HG03457 (cell line): ENCODE results near the gene ADTRP.
"Not testable (repeated sequence)": the region's sequence is repeated elsewhere in the genome, so short reads cannot be mapped to it uniquely, and the experiment has no call there.

ENCODE experiments used
- ATAC-seq: cut with Tn5 transposase; IDR thresholded peaks from one replicate; pipeline ENCODE4 v1.9.1; 2021; ENCODE audit warnings: moderate number of reproducible peaks; ENCODE audit not compliant: unreplicated experiment

Gene ADTRP

DNA sequence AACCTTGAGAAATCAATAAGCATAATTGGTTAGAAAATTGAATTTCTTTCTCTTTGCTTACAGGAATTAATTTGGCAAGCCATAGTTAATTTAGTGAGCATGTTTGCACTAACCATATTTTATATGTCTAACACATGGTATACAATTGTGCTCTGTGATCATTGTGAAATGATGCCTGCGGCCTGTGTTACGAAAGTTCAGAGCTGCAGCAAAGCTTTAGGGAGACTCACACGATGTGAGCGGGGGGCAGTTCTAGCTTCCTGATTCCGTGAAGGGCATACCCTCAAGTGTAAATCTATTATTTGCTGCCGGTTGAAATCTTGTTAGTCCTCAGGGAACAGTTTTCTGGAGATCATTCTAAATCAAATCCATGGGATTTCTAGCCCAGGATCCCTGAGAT lies 25.5 kb upstream of the ADTRP start:
- ATAC-seq = no peak

DNA sequence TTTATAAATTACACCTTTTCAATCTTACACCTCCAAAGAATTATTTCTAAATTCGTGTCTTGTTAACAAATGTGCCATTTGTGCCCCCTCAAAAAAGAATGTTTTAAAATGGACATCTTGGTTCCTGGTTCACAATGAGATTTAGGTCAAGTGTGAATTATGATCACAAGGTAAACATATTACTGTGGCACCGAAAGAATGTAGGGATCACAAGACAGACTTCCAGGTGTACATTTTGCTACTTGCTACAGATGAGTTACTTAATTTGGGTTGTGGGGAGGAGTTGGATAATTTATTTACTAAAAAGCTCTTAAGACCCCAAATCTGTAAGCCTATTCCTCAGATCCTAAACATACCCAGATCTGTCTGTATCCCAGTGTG lies 25.0 kb upstream of the ADTRP start:
- no peak for ATAC-seq

DNA sequence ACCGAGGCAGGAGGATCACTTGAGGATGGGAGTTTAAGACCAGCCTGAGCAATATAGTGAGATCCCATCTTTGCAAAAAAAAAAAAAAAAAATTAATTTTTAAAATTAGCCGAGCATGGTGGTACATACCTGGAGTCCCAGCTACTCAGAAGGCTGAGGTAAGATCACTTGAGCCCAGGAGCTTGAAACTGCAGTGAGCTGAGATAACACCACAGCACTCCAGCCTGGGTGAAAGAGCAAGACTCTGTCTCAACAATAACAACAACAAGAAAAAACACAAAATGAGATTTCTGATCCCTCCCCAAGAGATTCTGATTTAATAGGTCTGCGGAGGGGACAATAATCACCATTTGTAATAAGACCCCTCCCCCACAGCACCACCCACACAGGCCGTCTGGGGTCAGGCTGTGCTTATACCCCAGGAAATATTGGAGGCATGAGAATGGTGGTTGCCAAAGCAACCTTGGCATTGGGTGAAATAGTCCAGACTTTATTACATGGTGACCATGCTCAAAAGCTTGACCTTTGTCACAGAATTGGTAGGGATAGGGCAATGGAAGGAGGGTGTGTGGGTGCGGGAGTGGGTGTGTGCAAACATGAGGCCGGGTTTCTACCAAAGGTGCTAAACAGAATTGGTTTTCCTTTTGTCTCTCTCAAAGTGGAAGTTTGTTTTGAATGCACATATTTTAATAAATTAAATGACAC lies 24.4 kb upstream of the ADTRP start:
- no peak for ATAC-seq

DNA sequence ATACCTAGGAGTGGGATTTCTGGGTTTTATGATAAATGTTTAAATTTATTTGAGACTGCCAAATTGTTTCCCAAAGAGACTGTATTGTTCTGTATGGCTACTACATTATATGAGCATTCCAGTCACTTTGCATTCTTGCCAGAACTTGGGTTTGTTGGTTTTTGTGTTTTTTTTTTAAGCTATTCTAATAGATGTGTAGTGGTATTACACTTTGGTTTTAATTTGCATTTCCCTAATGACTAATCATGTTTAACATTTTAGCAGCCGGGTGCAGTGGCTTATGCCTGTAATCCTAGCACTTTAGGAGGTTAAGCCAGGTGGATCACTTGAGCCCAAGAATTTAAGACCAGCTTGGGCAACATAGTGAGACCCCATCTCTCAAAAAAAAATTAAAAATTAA lies 21.9 kb upstream of the ADTRP start:
- not testable (repeated sequence) for ATAC-seq

DNA sequence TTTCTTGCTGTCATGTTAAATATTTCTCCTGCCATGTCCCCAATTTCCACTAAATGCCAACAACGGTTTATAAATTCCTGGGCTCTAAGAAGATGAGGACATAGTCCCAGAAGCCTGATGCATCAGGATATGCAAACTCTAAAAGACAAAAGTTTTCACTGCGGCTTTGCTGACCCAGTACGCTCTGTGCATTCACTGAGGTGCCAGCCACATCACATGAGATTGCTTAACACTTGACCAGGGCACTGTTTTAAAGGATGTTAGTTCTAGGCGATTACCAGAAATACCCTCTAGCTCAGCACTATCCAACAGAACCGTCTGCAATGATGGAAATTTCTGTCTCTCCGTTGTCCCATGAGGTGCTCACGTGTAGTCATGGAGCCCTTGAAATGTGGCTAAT lies 19.9 kb upstream of the ADTRP start:
- no peak for ATAC-seq

DNA sequence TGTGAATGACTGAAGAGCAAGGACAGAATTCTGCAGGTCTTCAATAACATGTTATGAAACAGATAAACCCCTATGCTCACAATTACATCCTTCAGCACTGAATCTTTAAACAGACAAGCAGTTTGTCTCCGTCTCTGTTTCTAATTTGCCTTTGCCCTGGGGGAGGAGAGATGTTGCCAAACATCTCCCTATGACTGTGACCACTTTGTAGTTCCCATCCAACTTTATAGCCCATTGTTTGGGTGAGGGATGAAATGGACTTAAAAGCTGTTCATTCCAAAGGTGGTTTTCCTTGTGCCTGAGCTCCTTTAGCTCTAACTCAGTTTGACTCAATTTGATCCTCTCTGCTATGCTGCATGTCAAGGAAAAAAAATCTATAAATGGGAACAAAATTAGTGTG lies 19.5 kb upstream of the ADTRP start:
- no peak for ATAC-seq

DNA sequence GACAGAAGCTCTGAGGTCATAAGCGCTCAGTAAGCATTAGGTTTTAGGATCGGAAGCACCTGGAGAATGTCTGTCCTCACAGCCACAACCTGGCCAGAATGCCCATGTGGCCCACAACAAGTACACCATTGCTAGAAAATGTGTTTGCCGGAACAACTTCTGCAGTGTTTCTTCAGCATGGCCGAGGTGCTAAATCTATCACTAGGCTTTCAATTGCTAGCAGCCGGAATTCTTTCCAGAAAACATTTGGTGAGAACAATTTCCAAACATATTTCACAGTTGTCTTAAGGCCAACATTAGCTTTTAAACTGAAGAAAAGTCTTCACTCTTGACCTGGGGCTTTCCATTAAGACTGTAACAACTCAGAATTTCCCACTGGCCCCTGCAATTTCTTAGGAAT lies 18.2 kb upstream of the ADTRP start:
- no peak for ATAC-seq

DNA sequence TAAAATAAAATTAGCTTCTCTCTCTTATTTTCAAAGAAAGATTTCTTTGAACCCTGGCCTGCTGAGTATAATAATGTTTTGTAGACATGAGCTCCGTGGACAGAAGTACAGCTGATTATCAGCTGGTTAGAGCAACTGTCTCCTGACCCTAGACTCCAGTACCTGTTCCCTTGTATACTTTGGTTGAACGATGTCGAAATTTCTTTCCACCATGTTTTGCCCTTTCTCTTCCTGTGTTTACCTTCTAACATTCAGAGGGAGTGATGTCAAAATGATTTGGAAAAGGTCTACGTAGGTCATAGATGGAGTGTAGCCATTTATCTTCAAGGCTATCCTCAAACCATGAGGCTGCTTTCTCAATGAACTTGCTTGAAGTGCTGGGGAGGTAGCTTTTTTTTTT lies 16.8 kb upstream of the ADTRP start:
- ATAC-seq = no peak

DNA sequence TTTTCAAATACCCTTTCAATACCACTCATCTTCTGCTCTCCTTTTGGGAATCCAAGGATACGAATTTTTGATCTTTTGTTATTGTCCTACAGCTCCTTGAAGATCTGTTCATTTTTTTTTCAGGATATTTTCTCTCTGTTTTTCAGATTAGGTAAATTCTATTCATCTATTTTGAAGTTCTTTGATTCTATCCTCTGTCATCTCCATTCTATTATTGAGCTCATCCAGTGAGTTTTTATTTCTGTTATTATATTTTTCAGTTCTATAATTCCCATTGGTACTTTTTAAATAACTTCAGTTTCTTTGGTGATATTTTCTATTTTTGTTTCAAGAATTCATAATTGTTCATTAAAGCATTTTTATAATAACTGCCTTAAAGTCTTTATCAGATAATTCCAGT lies 14.7 kb upstream of the ADTRP start:
- no peak for ATAC-seq

DNA sequence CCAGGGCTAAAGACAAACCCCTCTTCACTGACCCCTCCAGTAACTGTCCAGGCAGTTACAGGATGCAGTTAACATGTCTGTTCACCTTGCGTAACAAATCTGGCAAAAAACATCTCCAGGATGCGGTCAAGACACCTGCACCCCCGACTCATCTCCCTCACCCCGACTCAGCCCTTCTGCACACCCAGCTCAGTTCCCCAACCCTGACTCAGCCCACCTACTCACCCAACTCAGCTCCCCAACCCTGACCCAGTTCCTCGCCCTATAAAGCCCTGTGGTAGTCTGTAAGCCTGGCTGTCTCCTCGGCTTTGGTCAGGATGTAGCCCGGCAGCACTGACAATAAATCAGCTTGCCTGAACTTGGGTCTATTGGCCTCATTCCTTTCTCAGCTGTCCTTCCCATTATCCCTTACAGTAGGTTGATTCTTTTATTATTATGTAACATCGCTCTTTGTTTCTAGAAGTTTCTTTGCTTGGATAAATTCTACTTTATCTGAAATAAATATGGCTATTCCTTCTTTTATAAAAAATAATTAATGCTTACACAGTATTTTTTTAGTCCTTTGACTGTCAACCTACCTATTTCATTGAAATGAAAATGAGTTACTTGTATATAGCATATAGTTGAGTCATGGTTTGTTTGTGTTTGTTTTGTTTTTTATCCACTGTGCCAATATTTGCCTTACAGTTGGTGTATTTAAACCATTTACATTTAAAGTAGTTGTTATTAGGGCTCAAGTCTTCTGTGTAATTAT lies 12.9 kb upstream of the ADTRP start:
- ATAC-seq = no peak

DNA sequence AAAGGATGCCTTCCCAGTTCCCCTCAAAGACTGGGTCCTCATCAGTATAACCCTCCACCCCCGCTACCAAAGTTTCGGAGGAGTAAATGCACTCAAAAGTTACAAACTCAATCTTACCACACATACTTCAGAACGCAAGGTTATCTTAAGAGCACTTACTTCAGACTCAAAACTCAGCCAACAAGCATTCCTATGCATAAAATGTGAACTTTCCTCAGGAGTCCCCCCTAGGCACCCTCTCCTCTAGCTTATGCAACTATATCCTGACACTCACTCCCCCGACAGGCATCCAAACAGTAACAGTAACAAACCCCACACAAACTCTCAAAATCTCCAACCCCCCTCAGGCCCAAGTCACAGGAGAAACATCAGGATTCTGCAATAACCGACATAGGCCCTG lies 11.1 kb upstream of the ADTRP start:
- ATAC-seq = no peak

DNA sequence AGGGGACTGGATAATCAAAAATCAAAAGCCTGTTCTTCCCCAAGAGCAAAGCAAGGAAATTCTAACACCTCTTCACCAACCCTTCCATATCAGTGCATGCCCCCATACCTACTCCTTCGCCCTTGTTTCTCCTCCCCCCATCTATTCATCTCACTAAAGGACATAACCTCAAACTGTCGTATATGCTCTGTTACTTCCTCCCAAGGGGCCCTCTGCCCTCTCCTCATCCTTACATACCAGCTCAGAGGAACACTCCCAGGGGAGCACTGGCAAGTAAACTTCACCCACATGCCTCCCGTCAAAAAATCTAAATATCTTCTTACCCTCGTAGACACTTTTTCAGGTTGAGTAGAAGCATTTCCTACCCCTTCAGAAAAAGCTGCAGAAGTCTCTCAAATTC lies 9.4 kb upstream of the ADTRP start:
- no peak for ATAC-seq

DNA sequence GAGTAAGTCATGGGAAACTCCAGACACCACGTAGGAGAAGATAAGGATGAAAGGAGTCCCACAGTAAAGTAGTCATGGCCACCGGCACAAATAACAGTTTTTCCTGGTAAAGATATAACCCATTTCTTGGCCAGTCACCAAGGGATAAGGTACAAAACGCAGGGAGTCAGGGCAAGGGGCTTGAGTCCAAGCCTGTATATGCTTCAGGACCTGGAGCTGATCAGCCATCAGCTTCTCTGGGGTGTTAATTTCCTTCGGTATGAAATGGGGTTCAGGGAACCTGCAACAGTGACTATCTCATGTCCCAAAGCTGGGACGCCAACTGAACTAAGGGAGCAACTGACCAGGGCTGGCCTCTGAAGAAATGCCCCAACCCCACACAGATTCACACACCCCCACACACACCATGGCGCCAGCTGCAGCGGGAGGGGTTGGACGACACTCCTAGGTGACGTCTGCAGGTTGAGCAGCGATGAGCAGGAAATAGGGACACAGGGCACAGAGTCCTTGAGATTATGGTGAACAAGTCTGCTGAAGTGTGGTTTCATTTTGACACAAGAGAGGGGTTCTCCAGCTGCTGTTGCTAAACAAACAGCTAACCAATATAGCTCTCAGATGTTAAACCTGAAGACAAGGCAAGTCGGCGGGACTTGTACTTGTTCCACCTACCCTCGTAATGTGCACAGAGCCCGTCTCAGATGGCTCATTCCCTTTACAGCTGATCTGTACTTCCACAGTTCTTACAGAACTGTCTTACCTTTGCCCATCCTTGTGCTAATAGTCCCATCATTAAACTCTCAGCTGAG lies 7.4 kb upstream of the ADTRP start:
- ATAC-seq = peak; percentile 83

DNA sequence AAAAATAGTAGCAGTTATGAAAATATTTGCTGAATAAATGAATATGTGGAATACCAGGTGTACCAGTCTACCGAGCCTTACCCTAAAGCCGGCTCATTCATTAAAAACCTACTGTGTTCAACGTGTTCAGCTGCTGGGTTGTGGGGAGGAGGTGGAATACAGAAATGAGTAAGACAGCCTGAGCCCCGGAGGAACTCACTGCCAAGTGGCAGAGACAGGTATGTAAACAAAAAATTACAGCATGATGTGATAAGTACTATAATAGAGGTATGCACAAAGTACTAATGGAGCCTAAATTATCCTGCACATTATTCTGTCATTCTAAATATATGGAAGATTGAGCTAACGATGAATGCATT lies 6.8 kb upstream of the ADTRP start:
- peak; percentile 41 for ATAC-seq

DNA sequence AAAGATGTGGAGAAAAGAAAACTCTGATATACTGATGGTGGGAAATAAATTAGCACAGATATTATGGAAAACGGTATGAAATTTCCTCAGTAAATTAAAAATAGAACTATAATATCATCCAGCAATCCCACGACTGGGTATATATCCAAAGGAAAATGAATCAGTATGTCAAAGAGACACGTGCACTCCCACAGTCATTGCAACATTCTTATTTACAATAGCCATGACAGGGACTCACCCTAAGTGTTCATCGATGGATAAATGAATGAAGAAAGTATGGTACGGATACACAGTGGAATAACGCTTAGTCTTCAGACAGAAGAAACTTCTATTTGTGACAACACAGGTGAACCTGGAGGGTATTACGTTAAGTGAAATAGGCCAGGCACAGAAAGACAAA lies 5.7 kb upstream of the ADTRP start:
- ATAC-seq = no peak

DNA sequence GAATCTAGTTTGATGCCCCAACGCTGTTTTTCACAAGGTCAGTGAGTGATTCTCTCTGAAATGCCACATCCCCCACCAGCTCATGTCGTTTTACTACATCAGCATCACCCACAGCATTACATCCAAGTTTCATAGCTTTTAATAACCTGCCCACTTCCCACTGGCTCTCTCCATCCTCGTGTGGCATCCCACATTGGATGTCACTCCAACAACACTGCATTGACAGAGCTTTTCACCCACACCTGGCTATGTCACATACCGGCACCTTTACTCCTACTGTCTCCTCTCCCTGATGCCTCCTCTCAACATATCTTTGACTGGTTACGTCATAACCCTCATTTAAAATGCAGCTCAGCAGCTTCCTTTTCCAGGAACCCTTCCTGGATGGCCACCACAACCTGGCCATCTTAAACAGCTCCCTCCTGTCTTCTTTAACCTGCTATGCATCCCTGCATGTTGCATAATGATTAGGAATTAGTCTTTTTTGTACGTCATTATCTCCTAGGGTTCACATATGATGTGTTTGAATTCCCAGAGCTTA lies 5.0 kb upstream of the ADTRP start:
- ATAC-seq = no peak

DNA sequence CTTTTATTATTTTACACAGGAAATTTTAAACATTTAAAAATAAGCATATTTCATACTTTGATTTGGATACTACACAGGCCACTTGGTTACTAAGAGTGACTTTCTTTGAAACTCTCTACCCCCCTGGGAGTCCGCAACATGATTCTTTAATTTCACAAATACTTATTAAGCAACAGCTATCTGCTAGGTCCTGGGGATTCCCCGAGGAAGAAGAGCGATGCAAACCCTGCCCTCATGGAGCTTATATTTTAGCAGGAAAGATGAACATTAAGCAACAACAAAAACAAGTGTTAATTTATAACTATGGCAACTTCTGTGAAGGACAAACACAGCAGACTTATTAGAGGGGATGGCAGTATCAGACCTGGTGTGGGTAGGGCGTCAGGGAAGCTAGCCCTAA lies 3.9 kb upstream of the ADTRP start:
- no peak for ATAC-seq

DNA sequence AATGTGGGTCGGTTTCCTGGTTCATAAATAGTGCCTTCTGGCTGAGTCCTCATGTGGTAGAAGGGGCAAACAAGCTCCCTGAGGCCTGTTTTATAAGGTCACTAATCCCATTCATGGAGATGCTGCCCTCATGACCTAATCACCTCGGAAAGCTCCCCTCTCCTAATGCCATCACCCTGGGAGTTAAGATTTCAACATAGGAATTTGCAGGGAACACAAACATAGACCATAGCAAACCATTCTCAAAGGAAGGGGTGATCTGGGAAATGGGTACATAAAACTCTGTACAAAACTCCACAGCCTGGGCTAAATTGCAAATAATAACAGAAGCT lies 1.5 kb upstream of the ADTRP start:
- no peak for ATAC-seq

DNA sequence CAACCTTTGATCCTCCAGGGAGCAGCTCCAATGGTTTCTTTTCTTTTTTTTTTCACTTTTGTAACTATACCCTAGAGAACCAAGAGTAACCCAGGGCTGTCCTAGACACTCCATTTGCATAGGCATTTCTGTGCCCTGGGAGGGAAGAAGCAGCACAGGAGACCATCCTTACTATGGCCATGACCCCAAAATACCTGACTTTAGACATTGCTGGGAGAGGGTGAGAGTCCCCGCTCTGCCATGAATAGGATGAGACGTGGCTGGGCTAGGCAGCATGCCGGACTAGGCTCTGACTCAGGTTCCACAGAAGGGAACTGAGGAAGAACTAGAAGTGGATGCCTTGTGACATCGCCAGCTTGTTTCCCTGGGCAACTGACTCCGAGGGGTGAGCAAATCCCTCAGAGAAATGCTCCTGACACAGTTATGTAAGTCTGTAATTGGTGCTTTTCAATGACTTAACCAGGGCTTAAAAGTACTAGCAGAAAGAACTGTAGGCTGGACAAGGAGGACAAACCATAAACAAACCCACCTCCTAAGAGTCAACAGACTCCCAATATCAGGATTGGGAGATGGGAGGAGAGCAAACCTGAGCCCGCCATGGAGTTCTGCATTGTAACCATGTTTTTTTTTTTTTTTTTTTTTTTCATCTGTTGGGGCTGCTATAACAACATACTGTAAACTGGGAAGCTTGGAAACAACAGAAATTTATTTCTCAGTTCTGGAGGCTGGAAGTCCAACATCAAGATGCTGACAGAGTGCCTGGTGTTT lies 910 bp upstream of the ADTRP start:
- no peak for ATAC-seq

DNA sequence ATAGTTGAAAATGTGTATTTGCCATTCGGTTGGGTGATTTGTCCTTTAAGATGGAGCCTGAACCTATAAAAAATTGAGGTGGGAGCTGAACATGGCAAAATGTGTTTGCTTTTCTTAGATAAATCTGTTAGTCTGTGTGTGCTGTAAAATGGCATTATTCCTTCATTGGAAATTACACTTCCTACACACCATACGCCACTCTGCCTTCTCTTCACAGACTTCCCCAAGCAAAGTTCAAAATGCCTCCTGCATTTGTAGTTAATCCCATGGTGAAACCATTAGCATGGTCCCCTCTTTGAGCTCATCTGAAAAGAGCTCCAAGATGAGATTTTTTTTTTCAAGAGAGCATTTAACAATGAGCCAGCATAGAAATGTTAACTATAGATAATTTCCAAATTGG lies 567 bp downstream of the ADTRP start:
- ATAC-seq = no peak

DNA sequence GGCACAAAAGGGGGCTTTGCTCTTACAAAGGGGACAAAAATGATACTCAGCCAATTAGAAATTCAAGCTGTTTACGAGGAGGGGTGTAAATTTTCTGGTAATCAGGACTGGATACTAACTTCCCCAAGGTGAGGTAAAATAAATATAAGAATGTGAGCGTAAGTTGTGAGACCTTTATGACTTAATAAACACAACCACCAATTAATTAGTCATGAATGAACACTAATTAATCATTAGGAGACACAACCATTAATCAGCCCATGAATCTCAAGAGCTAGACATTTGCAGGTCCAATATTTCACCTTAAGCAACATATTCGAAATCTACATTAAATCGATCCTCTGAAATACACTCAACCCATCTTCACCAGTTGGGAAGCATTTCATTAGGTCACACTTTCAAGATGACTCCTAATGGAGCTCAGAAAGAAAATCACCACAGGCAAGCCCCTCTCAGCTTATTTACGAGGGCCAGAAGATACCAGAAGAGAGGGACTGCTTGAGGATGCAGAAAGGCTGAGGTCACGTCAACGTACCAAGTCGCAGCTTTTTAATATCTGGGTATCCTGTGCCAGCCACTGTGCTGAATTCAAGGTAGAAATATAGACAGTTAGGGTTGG lies 2.7 kb downstream of the ADTRP start:
- ATAC-seq = no peak
